Lower leg skin (tissue), 4 donors: ENCODE measurements around the gene ERFL. TPM values are rescaled to one million over a fixed set of nuclear protein-coding genes. Genes with fewer than 3 reads are reported as not detected.
A peak's percentile ranks its signal among the peaks of the same experiment; 100 is the strongest.
"Not testable (repeated sequence)": the region's sequence is repeated elsewhere in the genome, so short reads cannot be mapped to it uniquely, and the experiment has no call there.

Experiments
- DNase-seq, 2 donors: peaks; one replicate each; pipeline ENCODE4 v3.0.0-alpha.2; 2019; ENCODE audit warnings: low spot score in 2 of 2
- H3K4me3 ChIP-seq: fragments of 200-600 bp; sonication (generic); 2 replicates; pipeline ENCODE4 v1.5.1; 2017; ENCODE audit warnings: mild to moderate bottlenecking, low read depth; ENCODE audit not compliant: poor library complexity, severe bottlenecking
- CTCF ChIP-seq, 3 donors: fragments of 450-650 bp; IDR thresholded peaks; one replicate each; pipeline ENCODE4 v1.5.1; 2016; ENCODE audit warnings: antibody characterized with exemption in 3 of 3, mild to moderate bottlenecking in 3 of 3, moderate library complexity in 2 of 3
- POLR2A ChIP-seq, 2 donors: fragments of 450-650 bp; IDR thresholded peaks; one replicate each; pipeline ENCODE4 v1.6.1; 2016 to 2017; ENCODE audit warnings: antibody characterized with exemption in 2 of 2, mild to moderate bottlenecking in 1 of 2, moderate library complexity in 1 of 2
- WGBS, 2 donors: methylation state at CpG; one replicate each; pipeline ENCODE4 v1.1.5; 2018; 5-methylcytosine and 5-hydroxymethylcytosine counted together
- intact Hi-C: fragments of 100-400 bp; cut with DNase I; formaldehyde crosslinking; loops from one replicate; pipeline ENCODE4 v1.15.0; 2023; ENCODE audit warnings: low total_unique reads
- total RNA-seq, 4 donors: library from RNA; depleted of rRNA; stranded (reverse); fragments of >200 nt; gene quantifications; one replicate each; pipeline ENCODE4 v1.1.0, GENCODE V29; 2016

ERFL gene
- total RNA-seq, 4 donors from 2014 or later, result 0.16 TPM; not detected in 3

DNA sequence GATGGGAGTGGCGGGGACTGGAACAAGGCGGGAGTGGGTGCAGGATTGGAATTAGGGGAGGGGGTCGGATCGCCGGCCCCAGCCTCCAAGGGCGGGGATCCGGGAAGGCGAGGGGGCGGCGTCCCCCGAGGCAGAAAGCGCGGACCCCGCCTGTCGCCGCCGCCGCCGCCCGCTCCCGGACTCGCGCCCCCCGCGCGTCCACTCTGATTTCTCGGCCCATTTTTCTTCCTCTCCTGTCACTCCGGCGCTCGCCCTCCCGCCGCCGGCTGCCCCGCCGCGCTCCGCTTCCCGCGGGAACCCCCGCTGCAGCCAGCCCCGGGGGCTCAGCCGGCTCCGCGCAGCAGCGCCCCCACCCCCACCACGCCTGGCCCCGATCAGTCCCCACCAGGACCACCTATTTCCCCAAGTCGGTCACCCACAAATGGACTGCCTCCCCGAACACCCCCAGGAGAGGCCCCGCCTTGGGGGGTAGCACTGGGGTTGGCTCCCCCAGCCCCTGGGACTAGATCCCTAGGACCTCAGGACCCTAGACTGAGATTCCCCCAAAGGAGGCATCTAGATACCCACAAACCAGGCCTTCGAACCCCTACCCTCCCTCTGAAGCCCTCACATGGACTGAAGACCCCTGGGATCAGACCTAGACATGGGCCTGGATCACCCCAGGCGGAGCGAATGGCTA, 12.6 kb upstream of the ERFL start:
- WGBS, 2 donors, result 7 to 12% methylated on average over 51 to 52 of the region's 53 CpGs
- TF ChIP-seq POLR2A (IDR thresholded peaks at IDR 0.05) (no peak), CTCF (IDR thresholded peaks at IDR 0.05) (no peak)
- peak overlapping the region; percentile 26 for H3K4me3 ChIP-seq
- intact Hi-C loops, result no loop called here
- DNase-seq, result no peak

DNA sequence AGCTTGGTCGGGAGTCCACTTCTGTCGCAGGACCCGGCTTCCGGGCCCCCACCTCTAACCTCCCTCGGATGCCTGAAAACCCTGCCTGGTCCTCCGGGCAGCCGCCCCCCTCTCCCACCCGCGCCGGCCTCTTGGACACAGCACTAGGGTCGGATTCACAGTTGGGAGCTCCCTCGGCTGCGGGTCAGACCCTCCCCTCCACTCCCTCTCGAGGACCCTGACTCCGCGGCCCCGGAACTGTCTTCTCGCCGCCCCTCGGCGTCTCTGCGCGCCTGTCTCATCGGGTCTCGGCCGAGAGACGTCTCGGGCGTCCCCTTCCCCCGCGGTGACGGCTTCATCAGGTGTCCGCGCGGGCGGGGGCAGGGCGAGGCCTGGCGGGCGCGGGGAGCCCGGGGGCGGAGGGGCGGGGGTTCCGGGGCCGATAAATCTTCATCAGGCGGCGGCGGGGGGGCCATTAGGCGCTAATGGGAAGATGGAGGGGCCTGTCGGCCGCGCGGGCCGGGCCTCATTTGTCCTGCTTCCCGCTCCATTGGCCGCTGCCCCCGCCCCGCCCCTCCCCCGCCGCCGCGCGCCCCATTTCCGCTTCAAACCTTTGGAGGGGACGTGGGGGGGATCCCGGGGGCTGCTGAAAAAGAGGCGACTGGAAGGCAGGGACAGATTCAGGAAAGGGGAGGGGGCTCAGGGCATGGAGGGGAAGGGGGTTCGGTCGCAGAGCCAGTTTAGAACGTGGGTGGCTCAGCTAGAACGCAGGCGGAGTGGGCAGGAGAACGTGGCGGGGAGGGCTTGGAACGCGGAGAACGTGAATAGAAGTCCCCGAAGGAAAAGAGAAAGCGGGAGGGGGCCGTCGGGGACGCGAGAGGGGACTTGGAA, 11.8 kb upstream of the ERFL start:
- no peak for DNase-seq
- intact Hi-C loops, result no loop called here
- 4% methylated on average over 45 to 81 of the region's 83 CpGs for WGBS, 2 donors
- TF ChIP-seq CTCF (IDR thresholded peaks at IDR 0.05), result no peak
- no peak for TF ChIP-seq POLR2A (IDR thresholded peaks at IDR 0.05)
- peak overlapping the region; percentile 26 for H3K4me3 ChIP-seq

DNA sequence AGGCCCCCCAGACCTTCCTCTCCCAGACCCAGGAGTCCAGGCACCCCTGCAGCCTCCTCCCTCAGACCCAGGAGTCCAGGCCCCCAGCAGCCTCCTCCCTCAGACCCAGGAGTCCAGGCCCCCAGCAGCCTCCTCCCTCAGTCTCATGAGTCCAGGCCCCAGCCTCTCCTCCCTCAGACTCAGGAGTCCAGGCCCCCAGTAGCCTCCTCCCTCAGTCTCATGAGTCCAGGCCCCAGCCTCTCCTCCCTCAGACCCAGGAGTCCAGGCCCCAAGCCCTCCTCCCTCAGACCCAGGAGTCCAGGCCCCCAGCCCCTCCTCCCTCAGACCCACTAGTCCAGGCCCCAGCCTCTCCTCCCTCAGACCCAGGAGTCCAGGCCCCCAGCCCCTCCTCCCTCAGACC, 11.0 kb upstream of the ERFL start:
- DNase-seq, intact Hi-C loops, H3K4me3 ChIP-seq: not testable (repeated sequence)

- DNase-seq, result no peak
- H3K4me3 ChIP-seq, result no peak overlapping the region
- intact Hi-C loops, result no loop called here
- no peak for TF ChIP-seq CTCF (IDR thresholded peaks at IDR 0.05)
- no peak for TF ChIP-seq POLR2A (IDR thresholded peaks at IDR 0.05)
- 48 to 56% methylated on average over 22 of the region's 22 CpGs for WGBS, 2 donors
These were observed 9.5 kb upstream of the ERFL start for GRCh38 chr19:41937525-41938468.

- no peak for TF ChIP-seq CTCF (IDR thresholded peaks at IDR 0.05)
- no peak for TF ChIP-seq POLR2A (IDR thresholded peaks at IDR 0.05)
- no peak for DNase-seq
- 70 to 71% methylated on average over 15 of the region's 15 CpGs for WGBS, 2 donors
- no peak overlapping the region for H3K4me3 ChIP-seq
- intact Hi-C loops, result no loop called here
These were observed 8.7 kb upstream of the ERFL start for GRCh38 chr19:41936961-41937360.
